Measurements from ENCODE around the gene TIAM2. TPM values are rescaled to one million over a fixed set of nuclear protein-coding genes. Genes with fewer than 3 reads are reported as not detected.
"Not testable (repeated sequence)": the region's sequence is repeated elsewhere in the genome, so short reads cannot be mapped to it uniquely, and the experiment has no call there.

Gene TIAM2
- 10.5 and 14.5 TPM in 2 replicates for total RNA-seq (2014; rRNA removed; shearing (Covaris generic))

- peak; percentile 16 for DNase-seq (ENCODE audit: low spot score)
Observed at GRCh38 chr6:154995254-154996015, at the start of gene TIAM2. Gene TIAM2 (plus strand): TSS chr6:154995315. CDS start chr6:155129224, 133,909 bp downstream.

- DNase-seq (ENCODE audit: low spot score) = no peak
Observed at GRCh38 chr6:154950979-154951344, 44.2 kb upstream of the TIAM2 start.

- DNase-seq (ENCODE audit: low spot score) = no peak
Observed at GRCh38 chr6:154951345-154952200, 43.5 kb upstream of the TIAM2 start.

GRCh38 chr6:154953644-154954043 lies 41.5 kb upstream of the TIAM2 start:
- DNase-seq (ENCODE audit: low spot score) = no peak

- DNase-seq (ENCODE audit: low spot score) = no peak
Observed at GRCh38 chr6:154954347-154954746, 40.8 kb upstream of the TIAM2 start.

GRCh38 chr6:154956771-154957522 lies 38.2 kb upstream of the TIAM2 start:
- no peak for DNase-seq (ENCODE audit: low spot score)

- DNase-seq (ENCODE audit: low spot score) = no peak
Observed at GRCh38 chr6:154958469-154958868, 36.6 kb upstream of the TIAM2 start.

GRCh38 chr6:154960299-154960843 lies 34.7 kb upstream of the TIAM2 start:
- no peak for DNase-seq (ENCODE audit: low spot score)

- DNase-seq (ENCODE audit: low spot score) = no peak
Observed at GRCh38 chr6:154960854-154961530, 34.1 kb upstream of the TIAM2 start.

- peak; percentile 33 for DNase-seq (ENCODE audit: low spot score)
Observed at GRCh38 chr6:154962753-154963152, 32.4 kb upstream of the TIAM2 start.

- DNase-seq (ENCODE audit: low spot score) = not testable (repeated sequence)
Observed at GRCh38 chr6:154966065-154966770, 28.9 kb upstream of the TIAM2 start.

- DNase-seq (ENCODE audit: low spot score) = no peak
Observed at GRCh38 chr6:154969796-154970195, 25.3 kb upstream of the TIAM2 start.

GRCh38 chr6:154974485-154975149 lies 20.5 kb upstream of the TIAM2 start:
- no peak for DNase-seq (ENCODE audit: low spot score)

GRCh38 chr6:154977588-154977987 lies 17.5 kb upstream of the TIAM2 start:
- DNase-seq (ENCODE audit: low spot score) = no peak

GRCh38 chr6:154980273-154981078 lies 14.6 kb upstream of the TIAM2 start:
- DNase-seq (ENCODE audit: low spot score) = no peak

- DNase-seq (ENCODE audit: low spot score) = no peak
Observed at GRCh38 chr6:154981079-154981870, 13.8 kb upstream of the TIAM2 start.

- DNase-seq (ENCODE audit: low spot score) = peak; percentile 18
Observed at GRCh38 chr6:154984146-154984545, 11.0 kb upstream of the TIAM2 start.

- no peak for DNase-seq (ENCODE audit: low spot score)
Observed at GRCh38 chr6:154986787-154987235, 8.3 kb upstream of the TIAM2 start.

Data from A172 (cell line).